B cell (primary cell): ENCODE data around the gene MRTFA. TPM values are rescaled to one million over a fixed set of nuclear protein-coding genes. Genes with fewer than 3 reads are reported as not detected.

Source experiments
- ATAC-seq: fragments of 200-7000 bp; cut with Tn5 transposase; one replicate; pipeline ENCODE4 v1.10.0; 2021; ENCODE audit warnings: low read depth, mild to moderate bottlenecking, moderate number of reproducible peaks, moderate library complexity
- CTCF ChIA-PET: fragments of 350-600 bp; sonication (Branson Sonifier 250); formaldehyde crosslinking; loops from one replicate; lab custom pipeline; 2021; ENCODE audit warnings: antibody characterized with exemption, inconsistent platforms; lab: Charles Lee
- POLR2A ChIA-PET: fragments of 350-600 bp; sonication (Branson Sonifier 250); formaldehyde crosslinking; loops from one replicate; lab custom pipeline; 2021; ENCODE audit warnings: antibody characterized with exemption; lab: Charles Lee
- DNase-seq: peaks from one replicate; pipeline ENCODE4 v3.0.0; 2013
- H2AFZ ChIP-seq: 2 replicates; pipeline ENCODE4 v1.6.1; 2012; ENCODE audit warnings: mild to moderate bottlenecking, low read depth, low read length; ENCODE audit not compliant: insufficient read depth, poor library complexity, severe bottlenecking
- H3K27ac ChIP-seq, 2 donors: 1 replicate in 1 of 2; 2 replicates in 1 of 2; pipeline ENCODE4 v1.5.1; 2012 to 2013; ENCODE audit warnings: low read length in 2 of 2, mild to moderate bottlenecking in 2 of 2, moderate library complexity in 1 of 2
- H3K27me3 ChIP-seq, 4 experiments: fragments of 200-600 bp in 1 of 4; sonication (generic) in 1 of 4; replicated peaks in 1 of 4; 1 replicate in 2 of 4; 2 replicates in 2 of 4; pipeline versions ENCODE4 v1.6.1 to v1.7.0; 2013 to 2016; ENCODE audit warnings: low read length in 3 of 4, mild to moderate bottlenecking in 2 of 4, mixed read lengths in 1 of 4, moderate library complexity in 1 of 4; ENCODE audit not compliant: insufficient read depth in 4 of 4, control insufficient read depth in 3 of 4; ENCODE audit errors: control extremely low read depth in 1 of 4
- H3K36me3 ChIP-seq, 2 experiments: replicated peaks in 1 of 2; 1 replicate in 1 of 2; 2 replicates in 1 of 2; pipeline versions ENCODE4 v1.6.1 to v1.7.1; 2013; ENCODE audit warnings: low read length in 1 of 2; ENCODE audit not compliant: insufficient read depth in 2 of 2, control insufficient read depth in 1 of 2; ENCODE audit errors: control extremely low read depth in 1 of 2, extremely low read depth in 1 of 2
- H3K4me1 ChIP-seq, 2 donors: fragments of 200-600 bp in 1 of 2; sonication (generic) in 1 of 2; 1 replicate in 1 of 2; 2 replicates in 1 of 2; pipeline versions ENCODE4 v1.5.1 to v1.6.1; 2013 to 2017; ENCODE audit warnings: low read length in 2 of 2; ENCODE audit not compliant: control insufficient read depth in 2 of 2, insufficient read depth in 2 of 2
- H3K4me2 ChIP-seq: replicated peaks from 2 replicates; pipeline ENCODE3; 2012; ENCODE audit warnings: mild to moderate bottlenecking, low read depth, low read length; ENCODE audit not compliant: poor library complexity, severe bottlenecking
- H3K4me3 ChIP-seq, 5 experiments: fragments of 200-600 bp in 1 of 5; sonication (generic) in 1 of 5; 1 replicate in 3 of 5; 2 replicates in 2 of 5; pipeline versions ENCODE4 v1.5.1 to v1.7.0; 2011 to 2016; ENCODE audit warnings: low read length in 4 of 5, mild to moderate bottlenecking in 4 of 5, low read depth in 2 of 5, control low read depth in 1 of 5, moderate library complexity in 1 of 5; ENCODE audit not compliant: insufficient read depth in 1 of 5; ENCODE audit errors: control extremely low read depth in 1 of 5, extremely low read depth in 1 of 5
- H3K79me2 ChIP-seq: fragments of 200-600 bp; sonication (generic); one replicate; pipeline ENCODE4 v1.6.0; 2016; ENCODE audit warnings: low read length; ENCODE audit not compliant: control insufficient read depth, insufficient read depth
- H3K9ac ChIP-seq: fragments of 200-600 bp; sonication (generic); 2 replicates; pipeline ENCODE4 v1.6.1; 2017; ENCODE audit warnings: mild to moderate bottlenecking, low read length, moderate library complexity
- H3K9me3 ChIP-seq, 3 donors: one replicate each; pipeline versions ENCODE4 v1.6.1 to v1.7.1; 2013; ENCODE audit warnings: low read length in 2 of 3; ENCODE audit not compliant: control insufficient read depth in 2 of 3, insufficient read depth in 1 of 3; ENCODE audit errors: control extremely low read depth in 1 of 3
- H4K20me1 ChIP-seq: 2 replicates; pipeline ENCODE4 v1.6.0; 2012; ENCODE audit warnings: mild to moderate bottlenecking, low read length; ENCODE audit not compliant: insufficient read depth, control insufficient read depth, poor library complexity, severe bottlenecking
- H3K27ac Mint-ChIP-seq: one replicate; pipeline ENCODE4 v1.8.0; 2021; ENCODE audit warnings: mixed read lengths
- H3K27me3 Mint-ChIP-seq: one replicate; pipeline ENCODE4 v1.8.0; 2021; ENCODE audit warnings: mixed read lengths
- H3K4me1 Mint-ChIP-seq: one replicate; pipeline ENCODE4 v1.8.0; 2021; ENCODE audit warnings: mixed read lengths
- H3K4me3 Mint-ChIP-seq: one replicate; pipeline ENCODE4 v1.8.0; 2021; ENCODE audit warnings: mixed read lengths
- H3K9me3 Mint-ChIP-seq: one replicate; pipeline ENCODE4 v1.8.0; 2022; ENCODE audit warnings: mixed read lengths; ENCODE audit not compliant: insufficient read depth
- EZH2 ChIP-seq: IDR thresholded peaks from 2 replicates; pipeline ENCODE4 v1.6.1; 2012; ENCODE audit warnings: borderline replicate concordance, low read depth, mild to moderate bottlenecking, moderate library complexity, low read length; ENCODE audit not compliant: insufficient read depth, poor library complexity, severe bottlenecking
- WGBS: methylation state at CpG from one replicate; pipeline ENCODE4 v1.1.5; 2013; ENCODE audit warnings: missing lambda C conversion rate; ENCODE audit not compliant: insufficient coverage; 5-methylcytosine and 5-hydroxymethylcytosine counted together
- intact Hi-C: fragments of 100-400 bp; cut with micrococcal nuclease; formaldehyde crosslinking; loops from one replicate; pipeline ENCODE4 v1.10.0; 2022
- polyA plus RNA-seq: library from polyadenylated mRNA; depleted of rRNA; stranded (reverse); fragments of >200 nt; gene quantifications from 2 replicates; pipeline ENCODE4 v1.2.3, GENCODE V29; 2012
- total RNA-seq, 2 donors: library from RNA; stranded (reverse); fragments of 120-200 nt in 1 of 2; gene quantifications; 1 replicate in 1 of 2; 2 replicates in 1 of 2; pipeline versions ENCODE4 v1.2.3 to v1.2.4, GENCODE V29; 2013 to 2022
- TF ChIP-seq, protein P1 (sequence below): fragments of 200-600 bp; IDR thresholded peaks from one replicate; pipeline ENCODE4 v1.8.0; 2022; ENCODE audit warnings: antibody characterized with exemption, mild to moderate bottlenecking

The MRTFA gene
- total and polyA plus RNA-seq, 2 donors (not counting 1 experiment from before 2014, with no cell fraction given) = 28.9 to 82.6 TPM

DNA sequence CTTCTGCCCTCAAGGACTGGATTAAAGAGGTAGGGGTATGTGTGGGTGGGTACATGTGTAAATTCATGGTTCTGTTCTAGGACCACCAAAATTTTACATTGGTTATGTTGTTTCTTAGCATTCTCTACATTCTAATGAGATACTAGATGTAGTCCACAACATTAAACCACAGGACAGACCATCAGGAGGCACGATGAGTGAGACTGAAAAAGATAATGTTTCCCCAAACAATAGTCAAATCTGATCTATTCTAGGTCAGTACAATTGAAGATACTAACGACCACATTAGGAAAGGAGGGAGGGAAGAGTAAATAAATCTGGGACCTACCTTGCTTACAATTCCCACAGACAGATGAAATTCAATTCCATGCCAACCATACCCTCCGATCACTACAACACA lies 42.2 kb downstream of the MRTFA start:
- Mint-ChIP-seq H3K27ac (peak overlapping the region; percentile 84), H3K4me3 (peak overlapping the region; percentile 44), H3K4me1 (peaks cover 59% of the 10 kb centered on the region), H3K9me3 (no peaks in the 10 kb centered on the region), H3K27me3 (no peaks in the 10 kb centered on the region)
- Histone ChIP-seq H3K9ac (peak overlapping the region; percentile 33), H3K4me3 (no peak overlapping the region), H3K27ac (peak overlapping the region; percentile 31 to 76), H3K9me3 (no peaks in the 10 kb centered on the region), H2AFZ (no peak overlapping the region), H3K79me2 (peaks cover 83% of the 10 kb centered on the region), H3K27me3 (no peaks in the 10 kb centered on the region), H3K4me2 (peak overlapping the region; percentile 65), H3K36me3 (peaks cover 0 to 1% of the 10 kb centered on the region in 2 experiments), H3K4me1 (peaks cover 56 to 63% of the 10 kb centered on the region in 2 donors), H4K20me1 (no peaks in the 10 kb centered on the region)
- POLR2A ChIA-PET = no interaction called here
- WGBS = no CpG with 5 or more reads among the region's 3 CpGs
- CTCF ChIA-PET = interaction anchor here (1.1 to 1.9 kb wide), 4 partner anchors 43 to 158 kb away, joined by 3 to 6 read pairs (median 4); partner anchors contain the start of gene MRTFA
- DNase-seq (no peak), ATAC-seq (no peak)
- intact Hi-C loops = loop anchor here (10.0 kb wide), 1 partner anchor 60 kb away; no protein-coding TSS in a partner anchor
- TF ChIP-seq, protein P1, sequence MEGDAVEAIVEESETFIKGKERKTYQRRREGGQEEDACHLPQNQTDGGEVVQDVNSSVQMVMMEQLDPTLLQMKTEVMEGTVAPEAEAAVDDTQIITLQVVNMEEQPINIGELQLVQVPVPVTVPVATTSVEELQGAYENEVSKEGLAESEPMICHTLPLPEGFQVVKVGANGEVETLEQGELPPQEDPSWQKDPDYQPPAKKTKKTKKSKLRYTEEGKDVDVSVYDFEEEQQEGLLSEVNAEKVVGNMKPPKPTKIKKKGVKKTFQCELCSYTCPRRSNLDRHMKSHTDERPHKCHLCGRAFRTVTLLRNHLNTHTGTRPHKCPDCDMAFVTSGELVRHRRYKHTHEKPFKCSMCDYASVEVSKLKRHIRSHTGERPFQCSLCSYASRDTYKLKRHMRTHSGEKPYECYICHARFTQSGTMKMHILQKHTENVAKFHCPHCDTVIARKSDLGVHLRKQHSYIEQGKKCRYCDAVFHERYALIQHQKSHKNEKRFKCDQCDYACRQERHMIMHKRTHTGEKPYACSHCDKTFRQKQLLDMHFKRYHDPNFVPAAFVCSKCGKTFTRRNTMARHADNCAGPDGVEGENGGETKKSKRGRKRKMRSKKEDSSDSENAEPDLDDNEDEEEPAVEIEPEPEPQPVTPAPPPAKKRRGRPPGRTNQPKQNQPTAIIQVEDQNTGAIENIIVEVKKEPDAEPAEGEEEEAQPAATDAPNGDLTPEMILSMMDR = no peak
- no peak for TF ChIP-seq EZH2

DNA sequence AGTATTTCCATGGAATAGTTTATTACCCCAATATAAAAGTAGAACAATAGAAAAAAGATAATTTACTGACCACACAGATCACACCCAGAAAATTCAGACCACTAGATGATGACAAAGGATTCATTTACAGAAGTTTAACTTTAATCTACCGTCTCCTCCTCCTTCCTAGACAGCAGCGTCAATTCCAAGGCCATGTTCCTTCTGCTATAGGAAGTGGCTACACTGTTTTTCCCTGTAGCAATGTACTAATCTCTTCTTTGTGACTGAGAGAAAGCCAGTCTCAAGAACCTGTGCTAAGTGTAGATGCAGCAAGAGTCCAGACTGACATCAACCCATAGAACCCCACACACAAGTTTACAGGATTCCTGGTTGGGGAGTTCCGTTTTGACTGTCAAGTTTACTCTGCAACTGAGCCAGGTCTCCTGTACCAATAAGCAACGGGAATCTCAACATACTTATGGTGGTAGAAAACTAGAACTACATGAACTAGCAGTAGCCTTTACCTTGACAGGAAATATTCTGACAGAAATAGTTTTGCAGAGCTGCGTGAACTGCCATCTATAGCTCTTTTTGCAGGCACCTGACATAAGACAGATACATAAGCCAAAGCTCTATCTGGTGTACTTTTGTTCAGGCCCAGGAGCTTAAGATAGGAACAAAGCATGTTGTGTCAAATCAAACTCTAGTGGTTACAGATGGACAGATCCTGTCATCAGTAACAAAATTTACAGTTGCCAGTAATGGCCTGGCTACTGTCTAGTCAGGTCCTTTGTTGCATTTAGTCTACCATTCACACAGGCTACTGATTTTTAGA lies 42.9 kb downstream of the MRTFA start:
- Histone ChIP-seq H3K36me3 (peaks cover 0 to 3% of the 10 kb centered on the region in 2 experiments), H4K20me1 (no peaks in the 10 kb centered on the region), H3K4me2 (peak overlapping the region; percentile 65), H3K4me1 (peaks cover 56 to 63% of the 10 kb centered on the region in 2 donors), H3K4me3 (peak overlapping the region in 1 of 5 experiments; percentile 34), H3K27me3 (no peaks in the 10 kb centered on the region), H2AFZ (no peak overlapping the region), H3K27ac (peak overlapping the region; percentile 31 to 76), H3K79me2 (peaks cover 81% of the 10 kb centered on the region), H3K9me3 (no peaks in the 10 kb centered on the region), H3K9ac (peak overlapping the region; percentile 33)
- Mint-ChIP-seq H3K4me3 (peak overlapping the region; percentile 80), H3K9me3 (no peaks in the 10 kb centered on the region), H3K27me3 (no peaks in the 10 kb centered on the region), H3K4me1 (peaks cover 59% of the 10 kb centered on the region), H3K27ac (peak overlapping the region; percentile 84)
- peak; percentile 37 for DNase-seq
- peak; percentile 21 for ATAC-seq
- intact Hi-C loops = loop anchor here (10.0 kb wide), 1 partner anchor 59 kb away; no protein-coding TSS in a partner anchor
- 0% methylated on average over 1 of the region's 5 CpGs for WGBS
- ChIA-PET CTCF (interaction anchor here (0.5 to 2.3 kb wide), 8 partner anchors 11 to 216 kb away, joined by 3 to 11 read pairs (median 4); partner anchors contain the start of gene MRTFA), POLR2A (no interaction called here)
- TF ChIP-seq, protein P1 = no peak
- TF ChIP-seq EZH2 = no peak
